ENCODE results near the gene ZMYM3.

- TF ChIP-seq, protein P1, sequence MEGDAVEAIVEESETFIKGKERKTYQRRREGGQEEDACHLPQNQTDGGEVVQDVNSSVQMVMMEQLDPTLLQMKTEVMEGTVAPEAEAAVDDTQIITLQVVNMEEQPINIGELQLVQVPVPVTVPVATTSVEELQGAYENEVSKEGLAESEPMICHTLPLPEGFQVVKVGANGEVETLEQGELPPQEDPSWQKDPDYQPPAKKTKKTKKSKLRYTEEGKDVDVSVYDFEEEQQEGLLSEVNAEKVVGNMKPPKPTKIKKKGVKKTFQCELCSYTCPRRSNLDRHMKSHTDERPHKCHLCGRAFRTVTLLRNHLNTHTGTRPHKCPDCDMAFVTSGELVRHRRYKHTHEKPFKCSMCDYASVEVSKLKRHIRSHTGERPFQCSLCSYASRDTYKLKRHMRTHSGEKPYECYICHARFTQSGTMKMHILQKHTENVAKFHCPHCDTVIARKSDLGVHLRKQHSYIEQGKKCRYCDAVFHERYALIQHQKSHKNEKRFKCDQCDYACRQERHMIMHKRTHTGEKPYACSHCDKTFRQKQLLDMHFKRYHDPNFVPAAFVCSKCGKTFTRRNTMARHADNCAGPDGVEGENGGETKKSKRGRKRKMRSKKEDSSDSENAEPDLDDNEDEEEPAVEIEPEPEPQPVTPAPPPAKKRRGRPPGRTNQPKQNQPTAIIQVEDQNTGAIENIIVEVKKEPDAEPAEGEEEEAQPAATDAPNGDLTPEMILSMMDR (IDR thresholded peaks at IDR 0.05) = no peak
- TF ChIP-seq POLR2A (IDR thresholded peaks at IDR 0.05) = no peak
Measured at GRCh38 chrX:71195964-71196649, 57.8 kb downstream of the ZMYM3 start.
